ENCODE measurements around the gene CGNL1. TPM values are rescaled to one million over a fixed set of nuclear protein-coding genes. Genes with fewer than 3 reads are reported as not detected.

CGNL1 gene
- total RNA-seq, 4 donors from 2014 or later, result 9.6 to 21.3 (median 13.1) TPM

DNA sequence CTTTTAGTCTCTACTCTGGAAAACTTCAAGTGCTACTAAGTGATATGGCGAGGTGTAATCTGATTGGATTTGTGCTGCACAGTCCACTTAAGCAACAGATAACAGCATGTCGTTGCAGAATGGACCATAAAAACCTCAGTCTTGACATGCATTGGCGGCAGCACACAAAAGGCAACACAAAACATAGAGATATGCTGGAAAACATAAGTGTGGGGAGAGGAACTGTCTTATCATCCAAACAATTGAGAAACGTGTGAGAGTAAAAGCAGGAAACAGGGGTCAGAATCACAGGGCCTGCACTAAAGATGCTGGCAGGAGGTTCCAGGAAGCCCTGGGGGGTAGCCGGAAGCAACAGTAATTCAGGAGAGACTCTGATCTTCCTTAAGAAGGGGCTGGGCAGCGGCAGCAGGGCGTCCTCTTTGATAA is 82.1 kb downstream of the CGNL1 start:
- no peak for DNase-seq (ENCODE audit: extremely low spot score)
- Histone ChIP-seq H3K4me3 (no peak overlapping the region), H3K27ac (replicated peaks in 1 of 4) (no peak overlapping the region), H3K9me3 (no peaks in the 10 kb centered on the region), H3K36me3 (peaks cover 0 to 17% (median 3%) of the 10 kb centered on the region in 4 donors), H3K4me1 (peaks cover 0 to 8% (median 0%) of the 10 kb centered on the region in 4 donors), H3K27me3 (no peaks in the 10 kb centered on the region)
- 73% methylated on average over 7 of the region's 7 CpGs for WGBS
- intact Hi-C loops (cut with DNase I), result no loop called here
- no peak for TF ChIP-seq EP300 (IDR thresholded peaks at IDR 0.05)
- TF ChIP-seq POLR2AphosphoS5 (IDR thresholded peaks at IDR 0.05), result no peak
- no peak for TF ChIP-seq POLR2A (IDR thresholded peaks at IDR 0.05; ENCODE audit: low read depth)
- TF ChIP-seq, protein P1, sequence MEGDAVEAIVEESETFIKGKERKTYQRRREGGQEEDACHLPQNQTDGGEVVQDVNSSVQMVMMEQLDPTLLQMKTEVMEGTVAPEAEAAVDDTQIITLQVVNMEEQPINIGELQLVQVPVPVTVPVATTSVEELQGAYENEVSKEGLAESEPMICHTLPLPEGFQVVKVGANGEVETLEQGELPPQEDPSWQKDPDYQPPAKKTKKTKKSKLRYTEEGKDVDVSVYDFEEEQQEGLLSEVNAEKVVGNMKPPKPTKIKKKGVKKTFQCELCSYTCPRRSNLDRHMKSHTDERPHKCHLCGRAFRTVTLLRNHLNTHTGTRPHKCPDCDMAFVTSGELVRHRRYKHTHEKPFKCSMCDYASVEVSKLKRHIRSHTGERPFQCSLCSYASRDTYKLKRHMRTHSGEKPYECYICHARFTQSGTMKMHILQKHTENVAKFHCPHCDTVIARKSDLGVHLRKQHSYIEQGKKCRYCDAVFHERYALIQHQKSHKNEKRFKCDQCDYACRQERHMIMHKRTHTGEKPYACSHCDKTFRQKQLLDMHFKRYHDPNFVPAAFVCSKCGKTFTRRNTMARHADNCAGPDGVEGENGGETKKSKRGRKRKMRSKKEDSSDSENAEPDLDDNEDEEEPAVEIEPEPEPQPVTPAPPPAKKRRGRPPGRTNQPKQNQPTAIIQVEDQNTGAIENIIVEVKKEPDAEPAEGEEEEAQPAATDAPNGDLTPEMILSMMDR (IDR thresholded peaks at IDR 0.05), result no peak

DNA sequence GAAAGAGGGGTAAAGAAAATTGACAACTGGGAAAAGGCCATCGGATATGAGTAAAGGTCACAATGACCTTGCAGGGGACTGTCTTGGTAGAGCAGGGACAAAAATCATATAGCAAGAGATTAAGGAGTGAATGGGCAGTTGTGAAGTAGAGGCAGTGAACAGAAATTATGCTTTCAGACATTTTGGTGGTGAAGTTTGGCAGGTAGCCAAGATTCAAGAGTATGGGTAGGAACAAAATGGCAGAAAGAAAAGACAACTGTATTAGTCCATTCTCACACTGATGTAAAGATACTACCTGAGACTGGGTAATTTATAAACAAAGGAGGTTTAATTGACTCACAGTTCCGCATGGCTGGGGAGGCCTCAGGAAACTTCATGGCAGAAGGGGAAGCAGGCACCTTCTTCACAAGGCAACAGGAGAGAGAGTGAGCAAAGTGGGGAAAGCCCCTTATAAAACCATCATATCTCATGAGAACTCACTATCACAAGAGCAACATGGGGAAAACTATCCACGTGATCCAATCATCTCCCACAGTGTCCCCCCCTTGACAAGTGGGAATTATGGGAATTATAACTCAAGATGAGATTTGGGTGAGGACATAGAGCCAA is 84.0 kb downstream of the CGNL1 start:
- 93% methylated on average over 3 of the region's 3 CpGs for WGBS
- intact Hi-C loops (cut with DNase I), result loop anchor here (2.0 kb wide), 2 partner anchors 20 to 120 kb away; no protein-coding TSS in a partner anchor
- Histone ChIP-seq H3K27ac (replicated peaks in 1 of 4) (no peak overlapping the region), H3K27me3 (no peaks in the 10 kb centered on the region), H3K4me1 (peaks cover 0 to 8% (median 0%) of the 10 kb centered on the region in 4 donors), H3K9me3 (no peaks in the 10 kb centered on the region), H3K36me3 (peaks cover 0 to 7% (median 3%) of the 10 kb centered on the region in 4 donors), H3K4me3 (no peak overlapping the region)
- no peak for DNase-seq (ENCODE audit: extremely low spot score)
- TF ChIP-seq POLR2A (IDR thresholded peaks at IDR 0.05; ENCODE audit: low read depth), result no peak
- no peak for TF ChIP-seq POLR2AphosphoS5 (IDR thresholded peaks at IDR 0.05)
- TF ChIP-seq, protein P1 (IDR thresholded peaks at IDR 0.05), result no peak
- no peak for TF ChIP-seq EP300 (IDR thresholded peaks at IDR 0.05)

- H3K36me3 ChIP-seq, result peaks cover 0 to 7% (median 3%) of the 10 kb centered on the region in 4 donors
- no peaks in the 10 kb centered on the region for H3K27me3 ChIP-seq
- H3K9me3 ChIP-seq, result no peaks in the 10 kb centered on the region
- H3K4me3 ChIP-seq, result no peak overlapping the region
- intact Hi-C loops (cut with DNase I), result loop anchor here (2.0 kb wide), 2 partner anchors 21 to 121 kb away; no protein-coding TSS in a partner anchor
- H3K27ac ChIP-seq (replicated peaks in 1 of 4), result no peak overlapping the region
- 92% methylated on average over 5 of the region's 5 CpGs for WGBS
- peaks cover 0 to 8% (median 0%) of the 10 kb centered on the region in 4 donors for H3K4me1 ChIP-seq
- TF ChIP-seq EP300 (IDR thresholded peaks at IDR 0.05) (no peak), POLR2A (IDR thresholded peaks at IDR 0.05; ENCODE audit: low read depth) (no peak), POLR2AphosphoS5 (IDR thresholded peaks at IDR 0.05) (no peak)
- TF ChIP-seq, protein P1 (IDR thresholded peaks at IDR 0.05), result no peak
- DNase-seq (ENCODE audit: extremely low spot score), result no peak
These were observed 85.2 kb downstream of the CGNL1 start for GRCh38 chr15:57461541-57461940.

DNA sequence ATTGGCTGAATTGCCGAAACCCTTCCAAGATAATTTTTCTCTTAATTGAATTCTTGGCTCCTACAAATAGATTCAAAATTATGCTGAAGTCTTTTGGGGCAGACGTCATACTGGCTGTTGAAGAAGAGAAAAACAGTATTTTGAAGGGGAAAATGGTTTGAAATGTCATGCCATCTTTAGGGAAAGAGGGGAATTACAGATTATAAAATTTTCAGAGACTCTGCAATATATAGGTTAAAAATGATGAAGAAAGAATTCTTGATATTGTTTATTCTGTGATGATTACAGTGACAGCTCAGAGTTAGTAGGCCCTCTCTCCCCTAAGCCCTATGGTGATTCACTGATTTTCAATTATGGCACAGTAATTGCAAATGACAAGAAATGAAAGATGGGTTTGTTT is 86.1 kb downstream of the CGNL1 start:
- Histone ChIP-seq H3K4me3 (no peak overlapping the region), H3K4me1 (peaks cover 0 to 8% (median 0%) of the 10 kb centered on the region in 4 donors), H3K9me3 (no peaks in the 10 kb centered on the region), H3K36me3 (peaks cover 0 to 7% (median under 1%) of the 10 kb centered on the region in 4 donors), H3K27me3 (no peaks in the 10 kb centered on the region), H3K27ac (replicated peaks in 1 of 4) (no peak overlapping the region)
- DNase-seq (ENCODE audit: extremely low spot score), result no peak
- 31% methylated on average over 2 of the region's 2 CpGs for WGBS
- TF ChIP-seq, protein P1 (IDR thresholded peaks at IDR 0.05), result peak; percentile 18 to 39 (median 21)
- no peak for TF ChIP-seq POLR2A (IDR thresholded peaks at IDR 0.05; ENCODE audit: low read depth)
- intact Hi-C loops (cut with DNase I), result no loop called here

Data from esophagus muscularis mucosa (tissue), 4 donors.